GM21619 (cell line): Measurements from ENCODE around the gene CFAP97D1.

Experiments used
- ATAC-seq: cut with Tn5 transposase; IDR thresholded peaks from one replicate; pipeline ENCODE4 v1.9.1; 2021; ENCODE audit not compliant: unreplicated experiment

The CFAP97D1 gene

GRCh38 chr17:43767713-43768059, 12.5 kb upstream of the CFAP97D1 start:
- no peak for ATAC-seq

GRCh38 chr17:43768382-43768781, 11.9 kb upstream of the CFAP97D1 start:
- ATAC-seq: no peak

- ATAC-seq: no peak
Measured at GRCh38 chr17:43768943-43769342, 11.3 kb upstream of the CFAP97D1 start.

- ATAC-seq: no peak
Measured at GRCh38 chr17:43769426-43769825, 10.8 kb upstream of the CFAP97D1 start.

GRCh38 chr17:43769859-43770258, 10.4 kb upstream of the CFAP97D1 start:
- ATAC-seq: no peak

- no peak for ATAC-seq
Measured at GRCh38 chr17:43770957-43771356, 9.3 kb upstream of the CFAP97D1 start.

GRCh38 chr17:43771463-43771862, 8.8 kb upstream of the CFAP97D1 start:
- no peak for ATAC-seq

- ATAC-seq: no peak
Measured at GRCh38 chr17:43772877-43773648, 7.2 kb upstream of the CFAP97D1 start.

- ATAC-seq: no peak
Measured at GRCh38 chr17:43774304-43775250, 5.7 kb upstream of the CFAP97D1 start.

- peak; percentile 84 for ATAC-seq
Measured at GRCh38 chr17:43778337-43779144, 1.7 kb upstream of the CFAP97D1 start, which contains the start of gene DUSP3. TSS of gene DUSP3 (minus strand) at chr17:43778977. CDS start at chr17:43778924, 53 bp downstream.

GRCh38 chr17:43779145-43780125, 800 bp upstream of the CFAP97D1 start:
- peak; percentile 10 for ATAC-seq

GRCh38 chr17:43782913-43783680, 2.9 kb downstream of the CFAP97D1 start:
- no peak for ATAC-seq

- no peak for ATAC-seq
Measured at GRCh38 chr17:43784068-43784467, 3.8 kb downstream of the CFAP97D1 start.

GRCh38 chr17:43784628-43785101, 4.4 kb downstream of the CFAP97D1 start:
- ATAC-seq: no peak

GRCh38 chr17:43787728-43788127, 7.5 kb downstream of the CFAP97D1 start:
- ATAC-seq: no peak

GRCh38 chr17:43788540-43788939, 8.3 kb downstream of the CFAP97D1 start:
- no peak for ATAC-seq

GRCh38 chr17:43789482-43789881, 9.2 kb downstream of the CFAP97D1 start:
- ATAC-seq: no peak

GRCh38 chr17:43790311-43790940, 10.2 kb downstream of the CFAP97D1 start:
- no peak for ATAC-seq

- ATAC-seq: no peak
Measured at GRCh38 chr17:43791589-43791988, 11.4 kb downstream of the CFAP97D1 start.
